HG03066 (cell line): ENCODE results near the gene MUC5B.

Experiments
- ATAC-seq: cut with Tn5 transposase; IDR thresholded peaks from one replicate; pipeline ENCODE4 v1.9.1; 2021; ENCODE audit warnings: low read depth; ENCODE audit not compliant: unreplicated experiment

MUC5B gene

GRCh38 chr11:1230456-1231395 lies 7.9 kb downstream of the MUC5B start:
- no peak for ATAC-seq

DNA sequence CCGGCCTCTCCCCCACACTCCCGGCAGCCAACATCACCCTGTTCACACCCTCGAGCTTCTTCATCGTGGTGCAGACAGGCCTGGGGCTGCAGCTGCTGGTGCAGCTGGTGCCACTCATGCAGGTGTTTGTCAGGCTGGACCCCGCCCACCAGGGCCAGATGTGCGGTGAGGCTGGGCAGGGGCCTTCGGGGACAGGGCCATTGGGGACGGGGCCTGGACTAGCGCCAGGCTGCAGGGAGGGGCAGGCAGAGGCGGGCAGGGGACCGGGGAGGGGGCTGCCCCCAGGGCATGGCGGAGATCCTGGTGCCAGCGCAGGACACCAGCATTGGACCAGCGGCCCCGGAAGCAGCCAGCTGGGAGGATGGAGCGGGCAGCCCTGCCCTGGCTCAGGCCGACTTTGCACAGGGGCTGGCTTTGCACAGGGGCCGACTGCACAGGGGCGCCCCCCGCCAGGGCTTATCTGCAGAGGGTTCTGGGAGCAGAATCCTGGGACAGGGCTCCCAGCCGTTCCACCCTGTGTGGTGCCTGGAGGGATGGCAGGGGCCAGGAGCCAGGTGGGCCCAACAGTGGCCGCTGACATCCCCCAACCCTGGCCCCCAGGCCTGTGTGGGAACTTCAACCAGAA lies 8.6 kb downstream of the MUC5B start:
- ATAC-seq, result no peak

DNA sequence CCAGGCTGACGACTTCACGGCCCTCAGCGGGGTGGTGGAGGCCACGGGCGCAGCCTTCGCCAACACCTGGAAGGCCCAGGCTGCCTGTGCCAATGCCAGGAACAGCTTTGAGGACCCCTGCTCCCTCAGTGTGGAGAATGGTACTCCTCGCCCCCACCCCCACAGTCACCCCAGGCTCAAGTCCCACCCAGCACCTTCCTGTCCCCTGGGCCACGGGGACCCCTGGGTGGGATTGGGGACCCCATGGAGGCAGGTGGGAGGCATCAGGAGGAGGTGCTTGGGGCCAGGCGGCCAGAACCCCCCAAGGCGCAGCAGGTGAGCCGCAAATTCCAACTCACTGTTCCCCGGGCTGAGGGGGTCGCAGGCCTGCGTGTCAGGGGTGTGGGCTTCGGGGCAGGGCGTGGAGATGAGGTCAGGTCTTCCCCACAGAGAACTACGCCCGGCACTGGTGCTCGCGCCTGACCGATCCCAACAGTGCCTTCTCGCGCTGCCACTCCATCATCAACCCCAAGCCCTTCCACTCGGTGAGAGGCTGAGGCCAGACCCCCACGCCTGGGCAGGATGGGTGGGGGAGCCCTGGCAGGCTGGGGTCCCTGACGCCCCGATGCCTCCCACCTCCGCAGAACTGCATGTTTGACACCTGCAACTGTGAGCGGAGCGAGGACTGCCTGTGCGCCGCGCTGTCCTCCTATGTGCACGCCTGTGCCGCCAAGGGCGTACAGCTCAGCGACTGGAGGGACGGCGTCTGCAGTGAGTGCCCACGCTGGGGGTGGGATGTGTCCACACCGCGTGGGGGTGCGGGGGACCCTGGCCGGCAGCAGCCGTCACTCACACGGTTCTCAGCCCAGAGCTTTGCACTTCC lies 9.4 kb downstream of the MUC5B start:
- ATAC-seq, result no peak

DNA sequence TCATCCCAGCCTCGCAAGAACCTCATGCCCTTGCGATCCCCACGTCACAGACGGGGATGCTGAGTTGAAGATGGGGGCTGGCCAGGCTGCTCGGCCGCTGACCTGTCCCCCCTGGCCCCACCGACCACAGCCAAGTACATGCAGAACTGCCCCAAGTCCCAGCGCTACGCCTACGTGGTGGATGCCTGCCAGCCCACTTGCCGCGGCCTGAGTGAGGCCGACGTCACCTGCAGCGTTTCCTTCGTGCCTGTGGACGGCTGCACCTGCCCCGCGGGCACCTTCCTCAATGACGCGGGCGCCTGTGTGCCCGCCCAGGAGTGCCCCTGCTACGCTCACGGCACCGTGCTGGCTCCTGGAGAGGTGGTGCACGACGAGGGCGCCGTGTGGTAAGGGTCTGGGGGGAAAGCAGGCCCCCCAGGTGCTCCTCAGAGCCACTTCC lies 10.0 kb downstream of the MUC5B start:
- no peak for ATAC-seq

GRCh38 chr11:1233351-1234053 lies 10.6 kb downstream of the MUC5B start:
- ATAC-seq, result no peak

DNA sequence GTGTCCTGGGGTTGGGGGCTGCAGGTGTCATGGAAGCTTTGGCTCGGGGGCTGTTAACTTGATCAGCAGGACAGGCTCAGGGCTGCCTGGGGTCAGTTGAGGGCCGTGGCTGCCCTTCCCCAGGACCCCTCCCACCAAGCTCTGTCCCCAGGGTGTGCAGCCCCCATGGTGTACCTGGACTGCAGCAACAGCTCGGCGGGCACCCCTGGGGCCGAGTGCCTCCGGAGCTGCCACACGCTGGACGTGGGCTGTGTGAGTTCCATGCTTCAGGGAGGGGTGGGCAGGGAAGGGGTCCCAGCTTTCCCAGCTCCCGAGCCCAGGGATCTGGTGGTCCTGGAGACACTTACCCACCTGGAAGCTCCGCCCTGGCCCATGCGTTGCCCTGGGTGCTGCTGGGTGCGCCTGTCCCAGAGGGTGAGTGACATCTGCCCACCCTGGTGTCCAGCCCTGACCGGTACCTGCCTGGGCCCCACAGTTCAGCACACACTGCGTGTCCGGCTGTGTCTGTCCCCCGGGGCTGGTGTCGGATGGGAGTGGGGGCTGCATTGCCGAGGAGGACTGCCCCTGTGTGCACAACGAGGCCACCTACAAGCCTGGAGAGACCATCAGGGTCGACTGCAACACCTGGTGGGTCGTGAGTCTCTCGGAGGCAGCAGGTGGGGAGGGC lies 11.3 kb downstream of the MUC5B start:
- no peak for ATAC-seq

GRCh38 chr11:1234771-1235305 lies 12.0 kb downstream of the MUC5B start:
- no peak for ATAC-seq

DNA sequence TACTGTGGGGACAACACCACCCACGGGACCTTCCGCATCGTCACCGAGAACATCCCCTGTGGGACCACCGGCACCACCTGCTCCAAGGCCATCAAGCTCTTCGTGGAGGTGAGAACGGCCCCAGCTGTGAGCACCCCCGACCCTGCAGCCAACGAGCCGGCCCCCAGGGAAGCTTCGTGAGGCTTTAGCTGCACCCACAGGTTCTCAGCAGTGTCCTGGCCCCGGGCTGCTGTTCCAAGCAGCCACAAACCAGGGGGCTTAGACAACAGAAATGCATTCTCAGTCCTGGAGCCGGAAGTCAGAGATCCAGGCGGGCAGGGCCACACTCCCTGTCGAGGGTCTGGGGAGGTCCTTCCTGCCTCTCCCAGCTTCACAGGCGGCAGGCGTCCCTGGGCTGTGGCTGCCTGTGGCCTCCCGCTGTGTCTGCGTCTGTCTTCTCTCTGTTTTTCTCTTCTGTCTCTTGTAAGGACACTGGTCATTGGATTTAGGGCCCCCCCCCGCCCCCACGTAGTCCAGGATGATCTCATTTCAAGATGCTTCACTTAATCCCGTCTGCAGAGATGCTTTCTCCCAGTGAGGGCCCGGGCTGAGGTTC lies 12.5 kb downstream of the MUC5B start:
- ATAC-seq, result no peak

DNA sequence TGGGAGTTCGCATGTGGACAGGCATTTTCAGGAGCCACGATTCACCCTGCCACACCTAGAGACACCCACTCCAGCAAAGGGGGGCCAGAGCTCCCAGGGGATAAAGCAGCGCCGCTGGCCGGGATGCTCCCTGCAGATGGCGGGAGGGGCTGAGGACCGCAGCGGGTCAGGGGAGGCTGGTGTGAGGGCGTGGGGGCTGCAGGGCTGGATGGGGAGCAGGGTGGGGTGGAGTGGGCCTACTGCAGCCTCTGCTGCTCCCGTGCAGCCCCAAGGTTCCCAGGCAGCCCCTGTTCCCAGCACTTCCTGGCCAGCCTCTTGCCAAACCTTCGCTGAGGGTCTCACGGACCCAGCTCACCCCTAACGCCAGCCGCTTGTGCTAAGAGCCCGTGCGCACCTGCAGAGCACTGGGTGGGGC lies 13.0 kb downstream of the MUC5B start:
- no peak for ATAC-seq

DNA sequence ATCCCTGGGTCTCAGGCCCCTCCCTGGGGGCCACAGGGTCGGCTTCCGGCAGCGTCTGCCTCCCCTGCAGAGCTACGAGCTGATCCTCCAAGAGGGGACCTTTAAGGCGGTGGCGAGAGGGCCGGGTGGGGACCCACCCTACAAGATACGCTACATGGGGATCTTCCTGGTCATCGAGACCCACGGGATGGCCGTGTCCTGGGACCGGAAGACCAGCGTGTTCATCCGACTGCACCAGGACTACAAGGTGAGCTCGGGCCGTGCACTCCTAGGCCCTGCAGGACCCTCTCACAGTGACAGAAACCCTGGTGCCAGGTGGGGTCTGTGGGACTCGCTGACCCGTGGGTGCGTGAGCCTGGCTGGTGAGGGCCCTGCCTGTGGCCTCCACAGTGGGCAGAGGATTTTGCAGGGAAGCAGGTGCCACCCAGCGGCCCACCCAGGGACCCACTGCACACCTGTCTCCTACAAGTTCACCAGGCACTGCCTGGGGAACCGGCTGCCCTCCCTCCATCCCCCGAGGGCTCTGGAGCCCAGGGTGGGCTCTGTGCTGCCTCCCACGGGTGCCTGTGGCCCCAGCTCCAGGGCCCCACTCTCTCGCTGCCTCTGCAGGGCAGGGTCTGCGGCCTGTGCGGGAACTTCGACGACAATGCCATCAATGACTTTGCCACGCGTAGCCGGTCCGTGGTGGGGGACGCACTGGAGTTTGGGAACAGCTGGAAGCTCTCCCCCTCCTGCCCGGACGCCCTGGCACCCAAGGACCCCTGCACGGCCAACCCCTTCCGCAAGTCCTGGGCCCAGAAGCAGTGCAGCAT lies 13.7 kb downstream of the MUC5B start:
- no peak for ATAC-seq

- ATAC-seq, result no peak
Observed at GRCh38 chr11:1237128-1237580, 14.3 kb downstream of the MUC5B start.

DNA sequence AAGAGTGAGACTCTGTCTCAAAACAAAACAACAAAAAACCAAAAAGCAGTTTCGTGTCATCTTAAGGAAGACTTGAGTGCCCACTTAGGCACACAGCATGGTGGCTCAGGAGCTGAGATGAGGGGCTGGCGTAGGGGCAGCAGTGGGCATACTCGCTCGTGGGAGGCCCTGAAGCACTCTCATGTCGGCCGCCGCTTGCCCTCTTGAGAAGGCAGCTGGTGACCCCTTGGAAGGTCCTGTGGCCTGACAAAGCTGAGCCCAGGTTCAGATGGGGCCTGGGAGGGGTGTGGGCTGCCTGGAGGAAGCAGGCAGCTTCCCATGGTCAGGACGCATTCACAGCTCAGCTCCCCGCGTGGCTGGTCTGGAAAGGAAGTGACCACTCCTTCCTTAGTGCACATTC lies 15.0 kb downstream of the MUC5B start:
- ATAC-seq, result no peak

DNA sequence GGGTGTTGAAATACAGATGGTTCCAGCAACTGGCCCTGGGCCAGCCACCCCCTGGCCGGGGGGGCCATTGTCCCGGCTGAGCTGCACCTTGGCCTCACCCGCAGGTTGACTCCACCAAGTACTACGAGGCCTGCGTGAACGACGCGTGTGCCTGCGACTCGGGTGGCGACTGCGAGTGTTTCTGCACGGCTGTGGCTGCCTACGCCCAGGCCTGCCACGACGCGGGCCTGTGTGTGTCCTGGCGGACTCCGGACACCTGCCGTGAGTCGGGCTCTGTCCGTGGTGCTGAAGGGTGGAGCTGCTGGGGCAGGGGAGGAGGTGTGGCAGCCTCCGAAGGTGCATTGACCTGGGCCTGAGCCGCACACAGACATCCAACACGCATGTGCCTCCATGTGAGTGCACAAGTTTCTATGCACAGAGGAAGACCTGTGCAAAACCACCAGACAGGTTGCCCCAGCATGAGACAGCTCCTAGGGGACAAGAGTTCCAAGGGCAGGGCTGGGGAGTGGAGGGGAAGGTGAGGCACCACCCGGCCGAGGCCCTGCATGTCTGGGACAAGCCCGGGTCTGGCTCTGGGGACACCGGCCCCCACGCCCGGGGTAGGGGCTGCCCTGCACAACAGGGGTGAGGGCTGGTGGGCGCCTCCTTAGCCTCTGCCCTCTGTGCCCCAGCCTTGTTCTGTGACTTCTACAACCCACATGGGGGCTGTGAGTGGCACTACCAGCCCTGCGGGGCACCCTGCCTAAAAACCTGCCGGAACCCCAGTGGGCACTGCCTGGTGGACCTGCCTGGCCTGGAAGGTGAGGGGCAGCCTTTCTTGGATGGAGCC lies 16.1 kb downstream of the MUC5B start:
- no peak for ATAC-seq

GRCh38 chr11:1239596-1240205 lies 16.8 kb downstream of the MUC5B start:
- no peak for ATAC-seq

DNA sequence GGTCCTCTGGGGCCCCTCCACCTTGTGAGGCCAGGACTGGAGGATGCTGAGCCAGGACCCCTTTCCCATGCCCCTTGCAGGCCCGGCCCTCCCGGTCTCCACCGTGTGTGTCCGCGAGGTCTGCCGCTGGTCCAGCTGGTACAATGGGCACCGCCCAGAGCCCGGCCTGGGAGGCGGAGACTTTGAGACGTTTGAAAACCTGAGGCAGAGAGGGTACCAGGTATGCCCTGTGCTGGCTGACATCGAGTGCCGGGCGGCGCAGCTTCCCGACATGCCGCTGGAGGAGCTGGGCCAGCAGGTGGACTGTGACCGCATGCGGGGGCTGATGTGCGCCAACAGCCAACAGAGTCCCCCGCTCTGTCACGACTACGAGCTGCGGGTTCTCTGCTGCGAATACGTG lies 17.9 kb downstream of the MUC5B start:
- ATAC-seq, result no peak

DNA sequence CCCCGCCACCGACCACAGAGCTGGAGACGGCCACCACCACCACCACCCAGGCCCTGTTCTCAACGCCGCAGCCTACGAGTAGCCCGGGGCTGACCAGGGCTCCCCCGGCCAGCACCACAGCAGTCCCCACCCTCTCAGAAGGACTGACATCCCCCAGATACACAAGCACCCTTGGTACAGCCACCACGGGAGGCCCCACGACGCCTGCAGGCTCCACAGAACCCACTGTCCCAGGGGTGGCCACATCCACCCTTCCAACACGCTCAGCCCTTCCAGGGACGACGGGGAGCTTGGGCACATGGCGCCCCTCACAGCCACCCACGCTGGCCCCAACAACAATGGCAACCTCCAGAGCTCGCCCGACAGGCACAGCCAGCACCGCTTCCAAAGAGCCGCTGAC lies 18.8 kb downstream of the MUC5B start:
- ATAC-seq, result no peak

DNA sequence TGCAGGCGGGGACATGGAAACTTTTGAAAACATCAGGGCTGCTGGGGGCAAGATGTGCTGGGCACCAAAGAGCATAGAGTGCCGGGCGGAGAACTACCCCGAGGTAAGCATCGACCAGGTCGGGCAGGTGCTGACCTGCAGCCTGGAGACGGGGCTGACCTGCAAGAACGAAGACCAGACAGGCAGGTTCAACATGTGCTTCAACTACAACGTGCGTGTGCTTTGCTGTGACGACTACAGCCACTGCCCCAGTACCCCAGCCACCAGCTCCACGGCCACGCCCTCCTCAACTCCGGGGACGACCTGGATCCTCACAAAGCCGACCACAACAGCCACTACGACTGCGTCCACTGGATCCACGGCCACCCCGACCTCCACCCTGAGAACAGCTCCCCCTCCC lies 19.4 kb downstream of the MUC5B start:
- no peak for ATAC-seq
